ENCODE results near the gene NUDT2.
"Not testable (repeated sequence)": the region's sequence is repeated elsewhere in the genome, so short reads cannot be mapped to it uniquely, and the experiment has no call there.

The NUDT2 gene

GRCh38 chr9:34328987-34329832 lies at the start of gene NUDT2, which contains the start of gene KIF24:
Gene NUDT2, plus strand, starts transcription at chr9:34329569. Its CDS starts 9,471 bp downstream, at chr9:34339040.
Gene KIF24, minus strand, starts transcription at chr9:34329268. Its CDS starts 17,922 bp downstream, at chr9:34311346.
- DNase-seq (ENCODE audit: low spot score) = peak; percentile 100

- no peak for DNase-seq (ENCODE audit: low spot score)
Measured at GRCh38 chr9:34282096-34282495, 47.3 kb upstream of the NUDT2 start.

GRCh38 chr9:34289159-34289558 lies 40.2 kb upstream of the NUDT2 start:
- DNase-seq (ENCODE audit: low spot score) = no peak

GRCh38 chr9:34291023-34291422 lies 38.3 kb upstream of the NUDT2 start:
- DNase-seq (ENCODE audit: low spot score) = no peak

- no peak for DNase-seq (ENCODE audit: low spot score)
Measured at GRCh38 chr9:34291423-34291822, 37.9 kb upstream of the NUDT2 start.

GRCh38 chr9:34292552-34292951 lies 36.8 kb upstream of the NUDT2 start:
- DNase-seq (ENCODE audit: low spot score) = no peak

GRCh38 chr9:34301064-34301463 lies 28.3 kb upstream of the NUDT2 start:
- not testable (repeated sequence) for DNase-seq (ENCODE audit: low spot score)

GRCh38 chr9:34308316-34308715 lies 21.1 kb upstream of the NUDT2 start:
- not testable (repeated sequence) for DNase-seq (ENCODE audit: low spot score)

GRCh38 chr9:34310215-34310614 lies 19.2 kb upstream of the NUDT2 start:
- DNase-seq (ENCODE audit: low spot score) = no peak

GRCh38 chr9:34311499-34312185 lies 17.7 kb upstream of the NUDT2 start:
- DNase-seq (ENCODE audit: low spot score) = no peak

GRCh38 chr9:34317436-34317835 lies 11.9 kb upstream of the NUDT2 start:
- no peak for DNase-seq (ENCODE audit: low spot score)

GRCh38 chr9:34318163-34318790 lies 11.1 kb upstream of the NUDT2 start:
- DNase-seq (ENCODE audit: low spot score) = no peak

- no peak for DNase-seq (ENCODE audit: low spot score)
Measured at GRCh38 chr9:34321451-34321850, 7.9 kb upstream of the NUDT2 start.

- no peak for DNase-seq (ENCODE audit: low spot score)
Measured at GRCh38 chr9:34322899-34323591, 6.3 kb upstream of the NUDT2 start.

- DNase-seq (ENCODE audit: low spot score) = no peak
Measured at GRCh38 chr9:34326690-34327089, 2.7 kb upstream of the NUDT2 start.

- DNase-seq (ENCODE audit: low spot score) = peak; percentile 40
Measured at GRCh38 chr9:34328500-34328986, 826 bp upstream of the NUDT2 start.

GRCh38 chr9:34331196-34331595 lies 1.8 kb downstream of the NUDT2 start:
- DNase-seq (ENCODE audit: low spot score) = no peak

- DNase-seq (ENCODE audit: low spot score) = peak; percentile 57
Measured at GRCh38 chr9:34332076-34332964, 3.0 kb downstream of the NUDT2 start.

GRCh38 chr9:34333836-34334235 lies 4.5 kb downstream of the NUDT2 start:
- no peak for DNase-seq (ENCODE audit: low spot score)

- no peak for DNase-seq (ENCODE audit: low spot score)
Measured at GRCh38 chr9:34334337-34334824, 5.0 kb downstream of the NUDT2 start.

GRCh38 chr9:34334916-34335315 lies 5.5 kb downstream of the NUDT2 start:
- DNase-seq (ENCODE audit: low spot score) = peak; percentile 41

Measured in kidney tubule cell (primary cell).